ENCODE data around the gene SLC47A2.

DNA sequence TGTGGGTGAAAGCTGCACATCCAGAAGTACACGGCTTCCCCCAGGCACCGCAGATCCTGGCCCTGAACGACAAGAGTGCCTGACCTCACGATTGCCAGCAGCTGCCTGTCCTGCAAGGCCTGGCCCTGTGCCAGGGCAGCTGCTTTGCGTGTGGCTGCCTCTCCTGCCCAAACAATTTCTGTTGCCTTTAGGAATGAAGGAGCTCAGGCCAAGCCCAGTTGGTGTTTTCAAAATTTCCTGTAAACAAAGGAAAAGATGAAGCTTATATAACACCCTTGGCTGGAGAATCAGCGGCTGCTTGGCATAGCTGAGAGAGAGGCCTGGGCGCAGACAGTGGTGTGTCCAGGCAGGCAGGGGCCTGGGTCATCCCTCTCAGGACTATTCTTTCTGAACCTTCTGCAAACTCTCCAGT lies 11.7 kb upstream of the SLC47A2 start:
- TF ChIP-seq POLR2AphosphoS5 (IDR thresholded peaks at IDR 0.05; ENCODE audit: low read depth, low read length) (no peak), POLR2A (IDR thresholded peaks at IDR 0.05; ENCODE audit: low read depth, low read length) (no peak), SPI1 (IDR thresholded peaks at IDR 0.05; ENCODE audit: low read depth, low read length) (no peak), TAF1 (IDR thresholded peaks at IDR 0.05; ENCODE audit: low read depth, low read length) (no peak), PAX5 (IDR thresholded peaks at IDR 0.05; ENCODE audit: insufficient read depth, low read length, severe bottlenecking) (no peak), POU2F2 (IDR thresholded peaks at IDR 0.05; ENCODE audit: low read depth, low read length) (no peak)

Measured in GM12891 (cell line).